ENCODE measurements around the gene MEIS2. TPM values are rescaled to one million over a fixed set of nuclear protein-coding genes. Genes with fewer than 3 reads are reported as not detected.

MEIS2 gene
- 6.7 to 10.0 TPM (median 8.5 TPM) in 5 replicates for total RNA-seq (2022; extraction: Qiagen RNA extraction)

DNA sequence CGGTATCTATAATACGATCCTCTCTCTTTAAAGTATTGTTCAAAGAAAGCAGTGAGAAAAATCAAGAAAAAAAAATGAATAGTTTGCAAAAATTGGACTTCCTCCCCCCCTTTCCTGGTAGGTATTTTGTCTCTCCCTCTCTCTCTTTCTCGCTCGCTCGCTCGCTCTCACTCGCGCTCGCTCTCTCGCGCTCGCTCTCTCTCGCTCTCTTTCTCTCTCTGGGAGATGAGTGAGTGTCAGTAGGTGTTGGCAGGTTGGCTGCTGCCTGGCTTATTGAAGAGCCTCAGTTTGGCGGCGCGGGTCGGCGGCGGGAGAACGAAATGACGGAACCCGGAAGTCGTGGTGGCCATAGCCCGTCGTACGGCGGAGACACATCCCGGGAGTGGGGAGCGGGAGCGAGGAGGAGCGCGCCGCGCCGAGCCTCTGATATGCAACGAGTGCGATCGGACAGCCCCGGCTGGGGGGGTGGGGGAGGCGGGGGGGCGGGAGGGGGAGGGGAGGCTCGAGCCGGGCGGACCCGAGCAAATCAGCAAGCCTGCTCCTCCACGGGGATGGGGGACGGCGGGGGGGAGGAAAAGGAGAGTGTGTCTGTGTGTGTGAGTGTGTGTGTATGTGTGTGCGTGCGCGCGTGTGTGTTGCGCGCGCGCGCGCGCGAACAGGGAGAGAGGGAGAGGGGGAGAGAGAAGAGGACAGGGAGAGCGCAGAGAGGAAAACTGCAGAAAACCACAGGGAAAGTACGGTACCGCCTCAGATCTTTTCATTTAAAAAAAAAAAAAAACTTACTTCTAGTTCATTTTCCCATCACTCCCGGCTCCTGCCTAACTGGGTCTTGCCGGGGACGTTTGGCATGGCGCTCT, at the start of gene MEIS2:
TSS of gene MEIS2 (minus strand) at position 441 of the 857 bp plus-strand sequence. CDS start 1,083 bp downstream, outside the sequence.

